ENCODE results near the gene LONP1. TPM values are rescaled to one million over a fixed set of nuclear protein-coding genes. Genes with fewer than 3 reads are reported as not detected.

LONP1 gene
- polyA plus RNA-seq, 1 donor from 2014 or later, result 43.1 TPM

DNA sequence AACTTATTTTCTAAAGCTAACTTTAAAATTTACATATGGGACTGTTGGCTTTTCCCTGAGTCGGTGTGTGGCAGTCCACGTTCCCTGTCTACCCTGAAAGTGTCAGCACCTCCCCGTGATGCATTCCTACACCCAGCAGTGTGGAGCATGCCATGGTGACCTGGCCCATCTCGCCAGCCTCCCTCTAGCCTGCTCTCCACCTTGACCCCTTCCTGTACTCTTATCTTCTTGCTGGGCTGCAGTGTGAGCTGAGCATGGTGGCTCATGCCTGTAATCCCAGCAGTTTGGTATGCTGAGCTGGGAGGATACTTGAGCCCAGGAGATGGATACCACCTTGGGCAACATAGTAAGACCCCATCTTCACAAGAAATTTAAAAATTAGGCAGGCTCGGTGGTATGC is 65.0 kb downstream of the LONP1 start:
- no peak overlapping the region for H3K4me3 ChIP-seq (ENCODE audit: low read length)
- no peaks in the 10 kb centered on the region for H3K36me3 ChIP-seq (ENCODE audit: insufficient read depth, low read length)

DNA sequence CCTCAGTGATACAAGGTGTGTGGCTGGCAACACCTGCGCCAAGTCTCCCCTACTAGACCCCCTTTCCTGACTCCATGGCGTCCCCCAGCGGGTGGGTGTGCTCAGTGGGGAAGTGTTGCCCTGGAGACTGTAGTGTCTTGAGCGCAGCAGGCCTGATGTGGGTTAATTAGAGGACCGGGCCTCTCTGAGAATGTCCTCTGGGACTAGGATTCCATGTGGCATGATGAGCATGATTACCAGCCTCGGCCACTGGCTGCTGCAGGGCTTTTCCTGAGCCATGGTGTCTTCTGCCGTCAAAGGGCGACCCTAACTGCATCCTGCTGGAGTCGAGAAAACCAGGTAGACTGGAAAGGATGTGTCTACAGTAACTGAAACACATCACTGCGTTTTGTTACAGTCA is 67.7 kb downstream of the LONP1 start:
- Histone ChIP-seq H3K27ac (ENCODE audit: low read length) (no peak overlapping the region), H3K36me3 (ENCODE audit: insufficient read depth, low read length) (no peaks in the 10 kb centered on the region), H3K9me2 (ENCODE audit: insufficient read depth, low read length) (no peaks in the 10 kb centered on the region), H3K9me3 (ENCODE audit: low read length) (no peaks in the 10 kb centered on the region), H4K20me1 (ENCODE audit: insufficient read depth) (no peaks in the 10 kb centered on the region), H3K9ac (ENCODE audit: low read length) (no peak overlapping the region), H3K4me2 (ENCODE audit: low read length) (no peak overlapping the region), H3F3A (ENCODE audit: insufficient read depth, low read length, poor library complexity, severe bottlenecking) (no peaks in the 10 kb centered on the region), H3K4me3 (ENCODE audit: low read length) (no peak overlapping the region), H3K27me3 (ENCODE audit: insufficient read depth, low read depth, low read length) (no peaks in the 10 kb centered on the region), H2AFZ (ENCODE audit: low read depth, low read length) (no peak overlapping the region), H3K79me2 (replicated peaks; ENCODE audit: insufficient read depth, low read length) (no peaks in the 10 kb centered on the region)
- TF ChIP-seq SMC3 (conservative IDR thresholded peaks at IDR 0.05; ENCODE audit: poor library complexity), result no peak
- no peak for TF ChIP-seq POLR2AphosphoS5 (IDR thresholded peaks at IDR 0.05)
- TF ChIP-seq TAF1 (IDR thresholded peaks at IDR 0.05; ENCODE audit: low read depth), result no peak
- TF ChIP-seq EP300 (conservative IDR thresholded peaks at IDR 0.05; ENCODE audit: poor library complexity, severe bottlenecking), result no peak
- no peak for TF ChIP-seq MXI1 (conservative IDR thresholded peaks at IDR 0.05; ENCODE audit: poor library complexity, severe bottlenecking)
- TF ChIP-seq RAD21 (conservative IDR thresholded peaks at IDR 0.05), result no peak
- TF ChIP-seq EZH2 (IDR thresholded peaks at IDR 0.05; ENCODE audit: borderline replicate concordance, insufficient read depth, low read length, poor library complexity, severe bottlenecking), result no peak
- TF ChIP-seq, protein P1, sequence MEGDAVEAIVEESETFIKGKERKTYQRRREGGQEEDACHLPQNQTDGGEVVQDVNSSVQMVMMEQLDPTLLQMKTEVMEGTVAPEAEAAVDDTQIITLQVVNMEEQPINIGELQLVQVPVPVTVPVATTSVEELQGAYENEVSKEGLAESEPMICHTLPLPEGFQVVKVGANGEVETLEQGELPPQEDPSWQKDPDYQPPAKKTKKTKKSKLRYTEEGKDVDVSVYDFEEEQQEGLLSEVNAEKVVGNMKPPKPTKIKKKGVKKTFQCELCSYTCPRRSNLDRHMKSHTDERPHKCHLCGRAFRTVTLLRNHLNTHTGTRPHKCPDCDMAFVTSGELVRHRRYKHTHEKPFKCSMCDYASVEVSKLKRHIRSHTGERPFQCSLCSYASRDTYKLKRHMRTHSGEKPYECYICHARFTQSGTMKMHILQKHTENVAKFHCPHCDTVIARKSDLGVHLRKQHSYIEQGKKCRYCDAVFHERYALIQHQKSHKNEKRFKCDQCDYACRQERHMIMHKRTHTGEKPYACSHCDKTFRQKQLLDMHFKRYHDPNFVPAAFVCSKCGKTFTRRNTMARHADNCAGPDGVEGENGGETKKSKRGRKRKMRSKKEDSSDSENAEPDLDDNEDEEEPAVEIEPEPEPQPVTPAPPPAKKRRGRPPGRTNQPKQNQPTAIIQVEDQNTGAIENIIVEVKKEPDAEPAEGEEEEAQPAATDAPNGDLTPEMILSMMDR (IDR thresholded peaks at IDR 0.05; ENCODE audit: poor library complexity, severe bottlenecking), result no peak
- TF ChIP-seq, protein P2, sequence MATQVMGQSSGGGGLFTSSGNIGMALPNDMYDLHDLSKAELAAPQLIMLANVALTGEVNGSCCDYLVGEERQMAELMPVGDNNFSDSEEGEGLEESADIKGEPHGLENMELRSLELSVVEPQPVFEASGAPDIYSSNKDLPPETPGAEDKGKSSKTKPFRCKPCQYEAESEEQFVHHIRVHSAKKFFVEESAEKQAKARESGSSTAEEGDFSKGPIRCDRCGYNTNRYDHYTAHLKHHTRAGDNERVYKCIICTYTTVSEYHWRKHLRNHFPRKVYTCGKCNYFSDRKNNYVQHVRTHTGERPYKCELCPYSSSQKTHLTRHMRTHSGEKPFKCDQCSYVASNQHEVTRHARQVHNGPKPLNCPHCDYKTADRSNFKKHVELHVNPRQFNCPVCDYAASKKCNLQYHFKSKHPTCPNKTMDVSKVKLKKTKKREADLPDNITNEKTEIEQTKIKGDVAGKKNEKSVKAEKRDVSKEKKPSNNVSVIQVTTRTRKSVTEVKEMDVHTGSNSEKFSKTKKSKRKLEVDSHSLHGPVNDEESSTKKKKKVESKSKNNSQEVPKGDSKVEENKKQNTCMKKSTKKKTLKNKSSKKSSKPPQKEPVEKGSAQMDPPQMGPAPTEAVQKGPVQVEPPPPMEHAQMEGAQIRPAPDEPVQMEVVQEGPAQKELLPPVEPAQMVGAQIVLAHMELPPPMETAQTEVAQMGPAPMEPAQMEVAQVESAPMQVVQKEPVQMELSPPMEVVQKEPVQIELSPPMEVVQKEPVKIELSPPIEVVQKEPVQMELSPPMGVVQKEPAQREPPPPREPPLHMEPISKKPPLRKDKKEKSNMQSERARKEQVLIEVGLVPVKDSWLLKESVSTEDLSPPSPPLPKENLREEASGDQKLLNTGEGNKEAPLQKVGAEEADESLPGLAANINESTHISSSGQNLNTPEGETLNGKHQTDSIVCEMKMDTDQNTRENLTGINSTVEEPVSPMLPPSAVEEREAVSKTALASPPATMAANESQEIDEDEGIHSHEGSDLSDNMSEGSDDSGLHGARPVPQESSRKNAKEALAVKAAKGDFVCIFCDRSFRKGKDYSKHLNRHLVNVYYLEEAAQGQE (IDR thresholded peaks at IDR 0.05; ENCODE audit: borderline replicate concordance), result no peak

More for the DNA sequence above, 65.0 kb downstream of the LONP1 start:
- no peak overlapping the region for H3K9ac ChIP-seq (ENCODE audit: low read length)
- no peaks in the 10 kb centered on the region for H3K27me3 ChIP-seq (ENCODE audit: insufficient read depth, low read depth, low read length)
- H3K9me3 ChIP-seq (ENCODE audit: low read length), result no peaks in the 10 kb centered on the region
- no peaks in the 10 kb centered on the region for H3K79me2 ChIP-seq (replicated peaks; ENCODE audit: insufficient read depth, low read length)
- no peaks in the 10 kb centered on the region for H4K20me1 ChIP-seq (ENCODE audit: insufficient read depth)
- H2AFZ ChIP-seq (ENCODE audit: low read depth, low read length), result no peak overlapping the region
- H3K27ac ChIP-seq (ENCODE audit: low read length), result no peak overlapping the region
- H3F3A ChIP-seq (ENCODE audit: insufficient read depth, low read length, poor library complexity, severe bottlenecking), result no peaks in the 10 kb centered on the region
- no peak overlapping the region for H3K4me2 ChIP-seq (ENCODE audit: low read length)
- TF ChIP-seq MXI1 (conservative IDR thresholded peaks at IDR 0.05; ENCODE audit: poor library complexity, severe bottlenecking) (no peak), EP300 (conservative IDR thresholded peaks at IDR 0.05; ENCODE audit: poor library complexity, severe bottlenecking) (no peak), POLR2AphosphoS5 (IDR thresholded peaks at IDR 0.05) (no peak), EZH2 (IDR thresholded peaks at IDR 0.05; ENCODE audit: borderline replicate concordance, insufficient read depth, low read length, poor library complexity, severe bottlenecking) (no peak), RAD21 (conservative IDR thresholded peaks at IDR 0.05) (no peak), SMC3 (conservative IDR thresholded peaks at IDR 0.05; ENCODE audit: poor library complexity) (no peak), TAF1 (IDR thresholded peaks at IDR 0.05; ENCODE audit: low read depth) (no peak)
- TF ChIP-seq, protein P2 (IDR thresholded peaks at IDR 0.05; ENCODE audit: borderline replicate concordance), result no peak
- TF ChIP-seq, protein P1 (IDR thresholded peaks at IDR 0.05; ENCODE audit: poor library complexity, severe bottlenecking), result no peak
- H3K9me2 ChIP-seq (ENCODE audit: insufficient read depth, low read length), result no peaks in the 10 kb centered on the region
